HEK293T (cell line): ENCODE results near the gene IGSF3.
"Not testable (repeated sequence)": the region's sequence is repeated elsewhere in the genome, so short reads cannot be mapped to it uniquely, and the experiment has no call there.

Experiments used
- CTBP1 ChIP-seq: fragments of 450-650 bp; IDR thresholded peaks from 2 replicates; pipeline ENCODE4 v1.6.1; 2016; ENCODE audit warnings: borderline replicate concordance
- FOXA1 ChIP-seq: fragments of 450-650 bp; IDR thresholded peaks from 2 replicates; pipeline ENCODE4 v1.6.1; 2016; ENCODE audit warnings: mild to moderate bottlenecking
- SP1 ChIP-seq: fragments of 450-650 bp; IDR thresholded peaks from 2 replicates; pipeline ENCODE4 v1.6.1; 2017

DNA sequence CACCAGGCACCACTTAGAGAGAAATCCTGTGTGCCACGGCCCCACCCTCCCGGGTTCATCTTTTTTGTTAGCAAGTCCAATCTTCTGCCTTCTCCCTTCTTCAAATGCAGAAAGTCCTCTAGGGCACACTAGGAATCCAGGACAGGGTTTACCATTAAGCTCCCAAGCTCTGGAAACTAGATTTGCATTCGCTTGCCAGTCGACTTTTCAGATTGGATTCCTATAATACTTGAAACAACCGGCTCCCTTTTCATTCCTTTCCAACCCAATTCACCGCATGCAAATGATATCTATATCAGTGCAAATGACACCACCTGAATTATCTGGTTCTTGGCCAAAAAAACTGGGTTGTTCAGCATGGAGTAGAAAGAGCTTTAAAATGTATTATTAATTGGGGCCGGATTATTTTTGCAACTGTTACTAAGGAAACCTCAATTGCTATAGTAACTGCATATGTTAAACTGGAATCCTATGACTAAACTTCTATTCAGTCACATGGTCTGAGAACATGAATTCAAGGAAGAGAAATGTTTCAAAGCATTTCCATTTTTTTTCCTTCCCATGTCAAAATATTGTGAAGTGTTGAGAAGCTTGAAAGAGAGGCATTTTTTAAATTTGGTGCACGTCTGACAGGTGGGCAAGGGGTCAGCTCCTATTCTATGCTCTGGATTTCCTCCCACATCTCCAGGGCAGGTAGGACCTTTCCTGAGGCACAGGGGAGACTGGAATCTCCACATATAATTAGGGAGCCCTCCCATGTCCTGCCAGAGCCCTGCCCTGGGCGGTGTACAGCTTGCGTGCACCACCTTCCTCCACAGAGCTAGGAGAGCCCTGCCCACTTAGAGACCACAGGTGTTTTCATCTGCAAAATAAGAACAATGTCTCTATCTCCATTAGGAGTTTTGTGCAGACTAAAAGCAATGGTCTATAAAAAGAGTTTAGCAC is 76.3 kb downstream of the IGSF3 start:
- TF ChIP-seq FOXA1, CTBP1, SP1: not testable (repeated sequence)
